Spleen (tissue), 11 donors: ENCODE data around the gene EIF2AK3. TPM values are rescaled to one million over a fixed set of nuclear protein-coding genes. Genes with fewer than 3 reads are reported as not detected.
"Not testable (repeated sequence)": the region's sequence is repeated elsewhere in the genome, so short reads cannot be mapped to it uniquely, and the experiment has no call there.

ENCODE experiments used
- DNase-seq: peaks from one replicate; pipeline ENCODE4 v3.0.0-alpha.2; 2020
- H3K27ac ChIP-seq, 8 donors: fragments of 200-600 bp; sonication (generic) in 7 of 8; 1 replicate in 4 of 8; 2 replicates in 4 of 8; pipeline versions ENCODE4 v1.5.0 to v1.8.0; 2016 to 2021; ENCODE audit warnings: inconsistent platforms in 4 of 8, mild to moderate bottlenecking in 4 of 8, moderate library complexity in 1 of 8
- H3K27me3 ChIP-seq, 7 donors: fragments of 200-600 bp; sonication (generic) in 6 of 7; replicated peaks in 1 of 7; 1 replicate in 4 of 7; 2 replicates in 3 of 7; pipeline versions ENCODE4 v1.5.0 to v1.8.0; 2016 to 2021; ENCODE audit warnings: inconsistent platforms in 3 of 7, mild to moderate bottlenecking in 1 of 7
- H3K36me3 ChIP-seq, 6 donors: fragments of 200-600 bp; sonication (generic) in 5 of 6; 1 replicate in 4 of 6; 2 replicates in 2 of 6; pipeline versions ENCODE4 v1.5.0 to v1.8.0; 2016 to 2021; ENCODE audit warnings: inconsistent platforms in 2 of 6
- H3K4me1 ChIP-seq, 6 donors: fragments of 200-600 bp; sonication (generic) in 5 of 6; 1 replicate in 3 of 6; 2 replicates in 3 of 6; pipeline versions ENCODE4 v1.5.0 to v1.8.0; 2016 to 2021; ENCODE audit warnings: inconsistent platforms in 3 of 6
- H3K4me3 ChIP-seq, 8 donors: fragments of 200-600 bp; sonication (generic) in 7 of 8; 1 replicate in 4 of 8; 2 replicates in 4 of 8; pipeline versions ENCODE4 v1.5.0 to v1.8.0; 2016 to 2021; ENCODE audit warnings: inconsistent platforms in 4 of 8, mild to moderate bottlenecking in 4 of 8, moderate library complexity in 2 of 8
- H3K9me3 ChIP-seq, 8 donors: fragments of 200-600 bp; sonication (generic) in 7 of 8; 1 replicate in 4 of 8; 2 replicates in 4 of 8; pipeline versions ENCODE4 v1.5.0 to v1.8.0; 2016 to 2021; ENCODE audit warnings: inconsistent platforms in 4 of 8
- POLR2A ChIP-seq, 3 donors: fragments of 450-650 bp; IDR thresholded peaks; one replicate each; pipeline ENCODE4 v1.5.1; 2017; ENCODE audit warnings: antibody characterized with exemption in 3 of 3, mild to moderate bottlenecking in 1 of 3
- POLR2AphosphoS5 ChIP-seq, 3 donors: sonication (generic); formaldehyde crosslinking; IDR thresholded peaks; one replicate each; pipeline ENCODE4 v1.5.1; 2017; ENCODE audit warnings: antibody characterized with exemption in 3 of 3
- WGBS, 5 donors: extraction: QIAGEN DNeasy Blood & Tissue Kit in 3 of 5; methylation state at CpG; one replicate each; pipeline versions ENCODE4 v1.1.5 to v1.1.7; 2013 to 2018; 5-methylcytosine and 5-hydroxymethylcytosine counted together
- intact Hi-C: fragments of 100-400 bp; cut with DNase I; formaldehyde crosslinking; loops from one replicate; pipeline ENCODE4 v1.15.0; 2023; ENCODE audit warnings: low total_unique reads
- polyA plus RNA-seq, 3 donors: library from polyadenylated mRNA; stranded (reverse); fragments of 200-250 nt; gene quantifications; one replicate each; pipeline ENCODE4 v1.2.1, GENCODE V29; 2013
- total RNA-seq, 7 donors: library from RNA; depleted of rRNA in 3 of 7; stranded (reverse); fragments of >200 nt in 3 of 7; fragmentation: NEBNext Ultra II Directional in 4 of 7; extraction: Animal tissue kit (Norgen Biotek cat#: 25700) in 4 of 7; gene quantifications; one replicate each; pipeline versions ENCODE4 v1.1.0 to v1.2.1, GENCODE V29; 2016 to 2021
- TF ChIP-seq, protein P1 (sequence below), 11 experiments: fragments of 200-600 bp in 7 of 11; fragments of 450-650 bp in 4 of 11; sonication (generic) in 4 of 11; IDR thresholded peaks in 8 of 11; conservative IDR thresholded peaks in 3 of 11; 1 replicate in 7 of 11; 2 replicates in 4 of 11; pipeline versions ENCODE4 v1.4.0 to v1.8.0; 2016 to 2021; ENCODE audit warnings: antibody characterized with exemption in 11 of 11, inconsistent platforms in 4 of 11, mild to moderate bottlenecking in 1 of 11
- donor health status: healthy with polysubstance abuse.
- donor health status: DM: no; HTN: no; CAD: no; lungs with moderate emphysema.
- donor health status: DM: no; HTN: no; CAD: no.
- donor health status: Bipolar disorder and iron deficiency.
- donor health status: healthy.
- donor health status: DM: no; HTN: no; CAD: no.
- donor health status: DM: yes; HTN: yes; CAD: no.

The EIF2AK3 gene
- total and polyA plus RNA-seq, 10 donors: 4.3 to 29.8 (median 21.2) TPM

DNA sequence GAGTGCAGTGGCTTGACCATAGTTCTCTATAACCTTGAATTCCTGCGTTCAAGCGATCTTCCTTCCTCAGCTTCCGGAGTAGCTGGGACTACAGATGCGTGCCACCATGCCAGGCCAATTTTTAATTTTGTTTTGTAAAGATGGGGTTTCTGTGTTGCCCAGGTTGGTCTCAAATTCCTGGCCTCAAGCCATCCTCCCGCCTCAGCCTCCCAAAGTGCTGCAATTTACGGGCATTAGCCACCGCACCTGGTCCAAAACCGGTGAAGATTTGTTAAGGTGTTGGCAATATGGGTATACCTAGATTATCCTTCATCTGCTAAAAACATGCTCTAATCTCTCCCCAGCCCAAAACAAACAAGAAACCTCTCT lies 1.3 kb upstream of the EIF2AK3 start:
- Histone ChIP-seq H3K9me3 (no peaks in the 10 kb centered on the region), H3K4me1 (peaks cover 14 to 48% (median 38%) of the 10 kb centered on the region in 6 donors), H3K36me3 (no peaks in the 10 kb centered on the region), H3K4me3 (peak overlapping the region in 7 of 8 donors; percentile 33 to 89 (median 82)), H3K27ac (peak overlapping the region; percentile 95 to 100 (median 99)), H3K27me3 (no peaks in the 10 kb centered on the region)
- intact Hi-C loops: no loop called here
- 83 to 91% (median 85%) methylated on average over 8 of the region's 8 CpGs for WGBS, 5 donors
- DNase-seq: no peak
- TF ChIP-seq POLR2AphosphoS5 (IDR thresholded peaks at IDR 0.05) (no peak), POLR2A (IDR thresholded peaks at IDR 0.05) (no peak)
- TF ChIP-seq, protein P1, sequence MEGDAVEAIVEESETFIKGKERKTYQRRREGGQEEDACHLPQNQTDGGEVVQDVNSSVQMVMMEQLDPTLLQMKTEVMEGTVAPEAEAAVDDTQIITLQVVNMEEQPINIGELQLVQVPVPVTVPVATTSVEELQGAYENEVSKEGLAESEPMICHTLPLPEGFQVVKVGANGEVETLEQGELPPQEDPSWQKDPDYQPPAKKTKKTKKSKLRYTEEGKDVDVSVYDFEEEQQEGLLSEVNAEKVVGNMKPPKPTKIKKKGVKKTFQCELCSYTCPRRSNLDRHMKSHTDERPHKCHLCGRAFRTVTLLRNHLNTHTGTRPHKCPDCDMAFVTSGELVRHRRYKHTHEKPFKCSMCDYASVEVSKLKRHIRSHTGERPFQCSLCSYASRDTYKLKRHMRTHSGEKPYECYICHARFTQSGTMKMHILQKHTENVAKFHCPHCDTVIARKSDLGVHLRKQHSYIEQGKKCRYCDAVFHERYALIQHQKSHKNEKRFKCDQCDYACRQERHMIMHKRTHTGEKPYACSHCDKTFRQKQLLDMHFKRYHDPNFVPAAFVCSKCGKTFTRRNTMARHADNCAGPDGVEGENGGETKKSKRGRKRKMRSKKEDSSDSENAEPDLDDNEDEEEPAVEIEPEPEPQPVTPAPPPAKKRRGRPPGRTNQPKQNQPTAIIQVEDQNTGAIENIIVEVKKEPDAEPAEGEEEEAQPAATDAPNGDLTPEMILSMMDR (IDR thresholded peaks at IDR 0.05 in 8 of 11, conservative IDR thresholded peaks at IDR 0.05 in 3 of 11): no peak

DNA sequence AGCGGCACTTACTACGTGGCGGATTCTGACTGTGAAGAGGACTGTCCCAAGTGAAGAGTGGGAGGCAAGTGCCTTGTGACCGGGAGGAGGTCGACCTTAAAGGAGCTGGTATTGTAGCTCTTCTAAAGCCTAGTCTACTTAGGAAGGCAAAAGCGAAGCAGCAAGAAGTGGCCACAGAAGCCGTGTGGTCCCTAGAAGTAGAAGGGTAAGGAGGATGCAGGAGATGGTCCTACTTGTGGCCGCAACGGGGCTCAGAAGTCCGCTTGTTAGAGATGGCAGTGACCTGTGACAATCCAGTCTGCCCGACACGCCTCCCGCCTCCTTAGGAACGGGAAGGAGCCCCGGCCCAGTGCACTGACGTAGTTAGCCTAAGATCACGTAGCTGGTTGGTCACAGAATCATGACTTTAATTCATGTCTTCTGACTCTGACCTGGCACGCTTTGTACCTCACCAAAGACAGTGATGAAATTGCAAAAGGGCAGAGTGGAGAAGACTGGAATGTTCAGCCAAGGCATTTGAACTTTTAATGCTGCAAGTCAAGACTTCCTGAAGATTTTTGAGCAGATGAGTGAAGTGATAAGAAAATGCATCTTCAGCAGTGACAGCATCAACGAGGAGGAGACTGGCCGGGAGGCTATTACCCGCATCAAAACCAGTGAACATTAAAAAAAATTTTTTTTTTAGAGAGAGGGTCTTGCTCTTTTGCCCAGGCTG lies 749 bp upstream of the EIF2AK3 start:
- H3K4me3 ChIP-seq: peak overlapping the region; percentile 5 to 89 (median 72)
- 2% methylated on average over 21 of the region's 21 CpGs for WGBS, 5 donors
- TF ChIP-seq POLR2A (IDR thresholded peaks at IDR 0.05): peak; percentile 64 to 92 (median 91)
- TF ChIP-seq, protein P1 (IDR thresholded peaks at IDR 0.05 in 8 of 11, conservative IDR thresholded peaks at IDR 0.05 in 3 of 11): no peak
- peak; percentile 1 to 97 (median 87) for TF ChIP-seq POLR2AphosphoS5 (IDR thresholded peaks at IDR 0.05)
- intact Hi-C loops: no loop called here
- peaks cover 17 to 53% (median 40%) of the 10 kb centered on the region in 6 donors for H3K4me1 ChIP-seq
- H3K27ac ChIP-seq: peak overlapping the region; percentile 95 to 100 (median 99)
- H3K9me3 ChIP-seq: no peaks in the 10 kb centered on the region
- no peaks in the 10 kb centered on the region for H3K36me3 ChIP-seq
- DNase-seq: peak; percentile 94
- no peaks in the 10 kb centered on the region for H3K27me3 ChIP-seq

DNA sequence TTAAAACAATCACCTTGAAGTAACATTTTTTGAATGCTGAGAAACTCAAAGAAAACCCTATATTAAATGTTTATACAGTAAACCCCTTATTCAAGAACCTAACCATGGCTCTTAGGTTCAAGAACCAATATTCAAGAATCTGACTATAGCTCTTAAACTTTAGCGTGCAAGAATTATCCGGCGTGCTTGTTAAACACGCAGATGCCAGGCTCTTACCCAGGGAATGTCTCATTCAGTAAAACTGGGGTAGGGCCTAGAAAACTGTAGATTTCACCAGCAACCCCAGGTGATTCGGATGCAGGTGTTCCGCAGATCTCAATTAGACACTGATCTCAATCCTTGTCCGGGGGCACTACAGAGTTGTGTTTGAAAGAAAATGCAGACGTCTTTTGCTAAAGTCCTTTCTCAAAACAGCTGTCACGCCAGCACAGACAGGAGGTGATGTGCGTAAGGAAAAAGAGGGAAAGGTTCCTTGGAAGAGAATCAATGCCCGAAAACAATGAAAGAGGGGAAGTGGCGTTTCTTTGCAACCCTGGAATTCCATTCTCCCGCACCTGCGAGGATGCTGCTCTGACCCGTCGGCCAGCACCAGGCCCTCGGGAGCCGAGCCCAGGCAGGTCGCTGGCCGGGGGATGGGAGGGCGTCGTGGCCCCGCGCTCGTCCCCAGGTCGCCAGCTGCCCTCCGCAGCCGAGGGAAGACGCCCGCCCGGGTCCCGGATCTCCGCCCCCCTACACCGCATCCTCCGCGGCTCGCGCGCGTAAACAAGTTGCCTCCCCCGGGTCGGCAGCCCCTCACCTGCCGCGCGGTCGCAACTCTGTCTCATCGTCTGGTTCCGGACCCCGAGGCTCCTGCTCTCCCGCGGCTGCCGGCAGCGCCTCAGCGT lies 851 bp downstream of the EIF2AK3 start:
- H3K4me1 ChIP-seq: peaks cover 27 to 69% (median 49%) of the 10 kb centered on the region in 6 donors
- TF ChIP-seq, protein P1 (IDR thresholded peaks at IDR 0.05 in 8 of 11, conservative IDR thresholded peaks at IDR 0.05 in 3 of 11): no peak
- H3K4me3 ChIP-seq: peak overlapping the region; percentile 62 to 90 (median 87)
- H3K36me3 ChIP-seq: no peaks in the 10 kb centered on the region
- peak; percentile 94 for DNase-seq
- H3K9me3 ChIP-seq: no peaks in the 10 kb centered on the region
- H3K27ac ChIP-seq: peak overlapping the region; percentile 94 to 100 (median 99)
- WGBS, 5 donors: 4 to 8% (median 4%) methylated on average over 33 to 54 of the region's 54 CpGs
- no peaks in the 10 kb centered on the region for H3K27me3 ChIP-seq
- intact Hi-C loops: no loop called here

DNA sequence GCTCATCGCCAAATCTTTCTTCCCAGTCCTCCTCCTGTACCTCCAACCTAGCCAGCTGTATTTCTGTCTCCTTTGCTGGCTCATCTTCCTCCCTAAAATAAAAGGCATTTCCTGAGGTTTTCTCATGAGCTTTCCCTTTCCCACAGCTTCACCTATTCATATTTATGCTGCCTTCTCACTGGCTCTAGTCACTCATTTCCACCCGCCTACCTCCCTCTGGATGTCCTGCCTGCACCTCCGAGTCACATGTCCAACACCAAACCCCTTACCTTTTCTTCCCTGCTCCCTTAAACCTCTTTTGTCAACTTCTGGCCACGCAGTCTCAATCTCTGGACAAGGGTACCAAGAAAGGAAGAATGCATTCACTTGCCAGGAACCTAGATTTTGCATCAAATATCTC lies 2.8 kb downstream of the EIF2AK3 start:
- DNase-seq: no peak
- no peaks in the 10 kb centered on the region for H3K27me3 ChIP-seq
- peak overlapping the region in 2 of 8 donors; percentile 89 for H3K4me3 ChIP-seq
- WGBS, 5 donors: 87 to 94% (median 93%) methylated on average over 4 of the region's 4 CpGs
- peak overlapping the region in 1 of 8 donors; percentile 2 for H3K27ac ChIP-seq
- H3K4me1 ChIP-seq: peaks cover 27 to 88% (median 57%) of the 10 kb centered on the region in 6 donors
- no peaks in the 10 kb centered on the region for H3K36me3 ChIP-seq
- TF ChIP-seq POLR2A (IDR thresholded peaks at IDR 0.05) (no peak), POLR2AphosphoS5 (IDR thresholded peaks at IDR 0.05) (no peak)
- TF ChIP-seq, protein P1 (IDR thresholded peaks at IDR 0.05 in 8 of 11, conservative IDR thresholded peaks at IDR 0.05 in 3 of 11): no peak
- intact Hi-C loops: no loop called here
- H3K9me3 ChIP-seq: no peaks in the 10 kb centered on the region

DNA sequence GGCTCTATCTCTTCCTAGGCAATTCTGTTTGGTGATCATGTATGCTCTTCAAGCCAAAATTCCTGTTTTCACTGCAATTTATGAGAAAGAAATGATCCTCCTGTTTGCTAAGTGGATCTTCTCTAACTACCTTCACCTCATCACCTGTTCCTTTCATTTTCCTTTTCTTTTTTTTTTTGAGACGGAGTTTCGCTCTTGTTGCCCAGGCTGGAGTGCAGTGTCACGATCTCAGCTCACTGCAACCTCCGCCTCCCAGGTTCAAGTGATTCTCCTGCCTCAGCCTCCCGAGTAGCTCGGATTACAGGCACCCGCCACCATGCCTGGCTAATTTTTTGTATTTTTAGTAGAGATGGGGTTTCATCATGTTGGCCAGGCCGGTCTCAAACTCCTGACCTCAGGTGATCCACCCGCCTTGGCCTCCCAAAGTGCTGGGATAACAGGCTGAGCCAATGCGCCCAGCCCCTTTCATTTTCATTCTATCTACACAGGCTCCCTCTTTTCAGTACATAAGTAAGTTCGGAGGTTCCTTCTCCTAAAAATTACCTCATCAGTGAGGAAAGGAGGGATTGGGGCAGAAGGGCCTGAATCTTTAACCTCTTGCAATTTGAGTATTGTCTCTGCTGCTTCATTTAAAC lies 3.3 kb downstream of the EIF2AK3 start:
- H3K36me3 ChIP-seq, DNase-seq, H3K27ac ChIP-seq, H3K27me3 ChIP-seq, intact Hi-C loops, H3K9me3 ChIP-seq: not testable (repeated sequence)
- peaks cover 26 to 88% (median 56%) of the 10 kb centered on the region in 6 donors for H3K4me1 ChIP-seq
- H3K4me3 ChIP-seq: peak overlapping the region in 1 of 8 donors; percentile 89
- WGBS, 5 donors: 90 to 99% (median 93%) methylated on average over 11 of the region's 11 CpGs
